IMR-90 (cell line): ENCODE results near the gene JPH3. TPM values are rescaled to one million over a fixed set of nuclear protein-coding genes. Genes with fewer than 3 reads are reported as not detected.

Experiments
- ATAC-seq: fragments of 200-7000 bp; cut with Tn5 transposase; 2 replicates; pipeline ENCODE4 v1.9.1; 2020; ENCODE audit warnings: low read depth, mild to moderate bottlenecking, moderate library complexity
- BruUV-seq: library from RNA; stranded (reverse); fragments of 400-500 nt; replicated peaks from 2 replicates; lab custom pipeline; 2021; lab: Mats Ljungman, UMichigan
- CTCF ChIA-PET: fragments of 300-600 bp; formaldehyde crosslinking; extraction: SDS; loops from one replicate; lab custom pipeline; 2021; ENCODE audit warnings: antibody characterized with exemption; lab: Yijun Ruan, JAX
- POLR2A ChIA-PET: fragments of 300-600 bp; sonication (Branson Sonifier 250); formaldehyde crosslinking; loops from one replicate; lab custom pipeline; 2022; ENCODE audit warnings: antibody characterized with exemption; ENCODE audit not compliant: unreplicated experiment; lab: Charles Lee
- DNase-seq: peaks from one replicate; pipeline ENCODE4 v3.0.0; 2013
- H2AFZ ChIP-seq: replicated peaks from 2 replicates; pipeline ENCODE3; 2013; ENCODE audit warnings: low read length, mild to moderate bottlenecking; ENCODE audit not compliant: poor library complexity
- H2AK5ac ChIP-seq: 2 replicates; pipeline ENCODE4 v1.6.1; 2013; ENCODE audit warnings: low read depth, low read length, inconsistent platforms
- H2AK9ac ChIP-seq: replicated peaks from 2 replicates; pipeline ENCODE3; 2013; ENCODE audit warnings: mild to moderate bottlenecking, low read depth, low read length, moderate library complexity; ENCODE audit not compliant: poor library complexity
- H2BK120ac ChIP-seq: 2 replicates; pipeline ENCODE4 v1.6.1; 2013; ENCODE audit warnings: low read depth, low read length, inconsistent platforms
- H2BK15ac ChIP-seq: 3 replicates; pipeline ENCODE4 v1.6.1; 2013; ENCODE audit warnings: low read depth, low read length, inconsistent platforms
- H2BK20ac ChIP-seq: 2 replicates; pipeline ENCODE4 v1.6.1; 2013; ENCODE audit warnings: low read depth, mild to moderate bottlenecking, inconsistent platforms, low read length, moderate library complexity
- H2BK5ac ChIP-seq: 2 replicates; pipeline ENCODE4 v1.6.1; 2013; ENCODE audit warnings: mild to moderate bottlenecking, low read depth, low read length, inconsistent platforms; ENCODE audit not compliant: poor library complexity, severe bottlenecking
- H3K14ac ChIP-seq: replicated peaks from 2 replicates; pipeline ENCODE4 v1.6.1; 2013; ENCODE audit warnings: low read depth, low read length, inconsistent platforms
- H3K18ac ChIP-seq: 2 replicates; pipeline ENCODE4 v1.6.1; 2013; ENCODE audit warnings: low read depth, low read length, control low read depth
- H3K23ac ChIP-seq: 2 replicates; pipeline ENCODE4 v1.6.1; 2013; ENCODE audit warnings: low read depth, low read length, inconsistent platforms
- H3K27ac ChIP-seq: 2 replicates; pipeline ENCODE4 v1.5.1; 2013; ENCODE audit warnings: mild to moderate bottlenecking, control low read depth, low read length; ENCODE audit not compliant: insufficient read depth
- H3K27me3 ChIP-seq: 2 replicates; pipeline ENCODE4 v1.6.1; 2013; ENCODE audit warnings: low read length; ENCODE audit not compliant: control insufficient read depth, insufficient read depth
- H3K36me3 ChIP-seq: 2 replicates; pipeline ENCODE4 v1.6.1; 2013; ENCODE audit warnings: low read length, mixed read lengths; ENCODE audit not compliant: control insufficient read depth, insufficient read depth
- H3K4ac ChIP-seq: 2 replicates; pipeline ENCODE4 v1.6.1; 2013; ENCODE audit warnings: low read depth, low read length, inconsistent platforms
- H3K4me1 ChIP-seq: 2 replicates; pipeline ENCODE4 v1.6.1; 2013; ENCODE audit warnings: low read length, mixed read lengths; ENCODE audit not compliant: control insufficient read depth, insufficient read depth
- H3K4me2 ChIP-seq: 2 replicates; pipeline ENCODE4 v1.6.1; 2013; ENCODE audit warnings: low read depth, mild to moderate bottlenecking, control low read depth, low read length, moderate library complexity
- H3K4me3 ChIP-seq: 2 replicates; pipeline ENCODE4 v1.5.1; 2013; ENCODE audit warnings: low read depth, mild to moderate bottlenecking, control low read depth, low read length, moderate library complexity; ENCODE audit not compliant: insufficient read depth
- H3K56ac ChIP-seq: 2 replicates; pipeline ENCODE4 v1.6.1; 2013; ENCODE audit warnings: low read length, inconsistent platforms; ENCODE audit not compliant: insufficient read depth; ENCODE audit errors: extremely low read depth
- H3K79me1 ChIP-seq, 2 experiments: 2 replicates each; pipeline ENCODE4 v1.6.1; 2013; ENCODE audit warnings: low read length in 2 of 2, inconsistent platforms in 1 of 2, low read depth in 1 of 2
- H3K9ac ChIP-seq: 2 replicates; pipeline ENCODE4 v1.6.1; 2013; ENCODE audit warnings: low read depth, low read length, control low read depth
- H3K9me1 ChIP-seq: 2 replicates; pipeline ENCODE4 v1.6.1; 2013; ENCODE audit warnings: low read length, inconsistent platforms; ENCODE audit not compliant: insufficient read depth
- H3K9me3 ChIP-seq: 2 replicates; pipeline ENCODE4 v1.6.1; 2013; ENCODE audit warnings: low read length; ENCODE audit not compliant: control insufficient read depth, insufficient read depth
- H4K20me1 ChIP-seq: 2 replicates; pipeline ENCODE4 v1.6.1; 2013; ENCODE audit warnings: low read length, inconsistent platforms; ENCODE audit not compliant: insufficient read depth
- H4K5ac ChIP-seq: 2 replicates; pipeline ENCODE4 v1.6.1; 2013; ENCODE audit warnings: mild to moderate bottlenecking, low read depth, low read length, control low read depth
- H4K8ac ChIP-seq, 2 experiments: 2 replicates each; pipeline ENCODE4 v1.6.1; 2013; ENCODE audit warnings: low read depth in 2 of 2, low read length in 2 of 2, control low read depth in 1 of 2, inconsistent platforms in 1 of 2
- H4K91ac ChIP-seq: 2 replicates; pipeline ENCODE4 v1.6.1; 2013; ENCODE audit warnings: low read depth, low read length, inconsistent platforms; ENCODE audit not compliant: insufficient read depth
- BHLHE40 ChIP-seq: fragments of 150-350 bp; IDR thresholded peaks from 2 replicates; pipeline ENCODE4 v1.6.1; 2016; ENCODE audit warnings: mild to moderate bottlenecking, low read depth, low read length
- CEBPB ChIP-seq: IDR thresholded peaks from 2 replicates; pipeline ENCODE4 v1.6.1; 2012; ENCODE audit warnings: low read depth, low read length, improper control_type of control experiment
- CHD1 ChIP-seq: IDR thresholded peaks from 2 replicates; pipeline ENCODE4 v1.6.1; 2012; ENCODE audit warnings: low read depth, low read length, improper control_type of control experiment
- CTCF ChIP-seq: conservative IDR thresholded peaks from 2 replicates; pipeline ENCODE4 v1.5.1; 2012; ENCODE audit warnings: mild to moderate bottlenecking, low read depth, low read length, improper control_type of control experiment
- FOS ChIP-seq: fragments of 150-350 bp; IDR thresholded peaks from 2 replicates; pipeline ENCODE4 v1.6.1; 2016; ENCODE audit warnings: low read depth, low read length
- MAFK ChIP-seq: IDR thresholded peaks from 2 replicates; pipeline ENCODE4 v1.6.1; 2012; ENCODE audit warnings: low read depth, low read length, improper control_type of control experiment
- MAZ ChIP-seq: IDR thresholded peaks from 2 replicates; pipeline ENCODE4 v1.6.1; 2012; ENCODE audit warnings: low read depth, mild to moderate bottlenecking, low read length, improper control_type of control experiment, moderate library complexity, borderline replicate concordance
- MXI1 ChIP-seq: IDR thresholded peaks from 2 replicates; pipeline ENCODE4 v1.6.1; 2012; ENCODE audit warnings: low read depth, mild to moderate bottlenecking, low read length, moderate library complexity, borderline replicate concordance
- NFE2L2 ChIP-seq: fragments of 150-350 bp; IDR thresholded peaks from 2 replicates; pipeline ENCODE4 v1.6.1; 2016; ENCODE audit warnings: low read depth, mild to moderate bottlenecking, low read length
- POLR2A ChIP-seq: IDR thresholded peaks from 2 replicates; pipeline ENCODE4 v1.6.1; 2012; ENCODE audit warnings: mild to moderate bottlenecking, low read depth, low read length
- RAD21 ChIP-seq: IDR thresholded peaks from 2 replicates; pipeline ENCODE4 v1.6.1; 2012; ENCODE audit warnings: low read length, improper control_type of control experiment
- RCOR1 ChIP-seq: IDR thresholded peaks from 2 replicates; pipeline ENCODE4 v1.6.1; 2012; ENCODE audit warnings: mild to moderate bottlenecking, low read length, improper control_type of control experiment; ENCODE audit not compliant: insufficient replicate concordance
- RFX5 ChIP-seq: IDR thresholded peaks from 2 replicates; pipeline ENCODE4 v1.8.0; 2012; ENCODE audit warnings: low read depth, mild to moderate bottlenecking, low read length, moderate library complexity
- SMC3 ChIP-seq: fragments of 150-350 bp; IDR thresholded peaks from 2 replicates; pipeline ENCODE4 v1.6.1; 2016; ENCODE audit warnings: low read depth, mild to moderate bottlenecking, antibody characterized with exemption, low read length, moderate library complexity
- USF2 ChIP-seq: fragments of 150-350 bp; IDR thresholded peaks from 2 replicates; pipeline ENCODE4 v1.6.1; 2017; ENCODE audit warnings: mild to moderate bottlenecking, antibody characterized with exemption, low read length, low read depth
- WGBS, 2 experiments: methylation state at CpG; one replicate each; pipeline versions ENCODE4 v1.1.5 to v1.1.7; 2013; ENCODE audit warnings: missing lambda C conversion rate in 2 of 2; ENCODE audit not compliant: insufficient read length in 1 of 2; ENCODE audit errors: extremely low coverage in 2 of 2; 5-methylcytosine and 5-hydroxymethylcytosine counted together
- dilution Hi-C: fragments of 300-500 bp; cut with HindIII; formaldehyde crosslinking; loops from one replicate; pipeline ENCODE4 v1.14.3; 2018; ENCODE audit warnings: low sequenced_read_pairs; ENCODE audit not compliant: unreplicated experiment
- in situ Hi-C: fragments of 300-500 bp; cut with MboI; formaldehyde crosslinking; loops from 3 replicates; pipeline ENCODE4 v1.14.3; 2019; ENCODE audit warnings: low sequenced_read_pairs, inconsistent platforms, mixed read lengths
- intact Hi-C: fragments of 100-400 bp; cut with micrococcal nuclease; formaldehyde crosslinking; loops from 2 replicates; pipeline ENCODE4 v1.10.0; 2022
- polyA plus RNA-seq, 3 experiments: library from polyadenylated mRNA; depleted of rRNA; stranded (reverse); fragments of >200 nt; gene quantifications; 2 replicates each; pipeline ENCODE4 v1.2.3, GENCODE V29; 2012; ENCODE audit warnings: low replicate concordance in 1 of 3
- total RNA-seq: library from RNA; depleted of rRNA; stranded (reverse); fragments of >200 nt; gene quantifications from 2 replicates; pipeline ENCODE4 v1.2.3, GENCODE V29; 2012
- TF ChIP-seq, protein P1 (sequence below): fragments of 150-350 bp; IDR thresholded peaks from 2 replicates; pipeline ENCODE4 v1.6.1; 2016; ENCODE audit warnings: low read depth, mild to moderate bottlenecking, low read length, moderate library complexity, borderline replicate concordance

The JPH3 gene
- total and polyA plus RNA-seq, 2 of the 4 experiments (the other 2 are of a cell fraction), result 0.03 TPM; not detected in 1

GRCh38 chr16:87621976-87622713 lies 19.8 kb downstream of the JPH3 start:
- Histone ChIP-seq H2AFZ (no peak overlapping the region), H3K56ac (no peak overlapping the region), H2BK20ac (no peak overlapping the region), H3K23ac (no peak overlapping the region), H2BK120ac (no peak overlapping the region), H2AK5ac (no peak overlapping the region), H4K5ac (no peak overlapping the region), H3K79me1 (no peaks in the 10 kb centered on the region), H3K4me3 (no peak overlapping the region), H2BK5ac (no peak overlapping the region), H3K4ac (no peak overlapping the region), H2BK15ac (no peak overlapping the region), H3K27me3 (peaks cover 65% of the 10 kb centered on the region), H3K36me3 (no peaks in the 10 kb centered on the region), H2AK9ac (no peak overlapping the region), H4K20me1 (no peaks in the 10 kb centered on the region), H3K18ac (no peak overlapping the region), H4K91ac (no peak overlapping the region), H3K9me1 (no peaks in the 10 kb centered on the region), H3K4me2 (no peak overlapping the region), H3K27ac (no peak overlapping the region), H4K8ac (no peak overlapping the region), H3K9me3 (no peaks in the 10 kb centered on the region), H3K4me1 (no peaks in the 10 kb centered on the region), H3K14ac (no peak overlapping the region), H3K9ac (no peak overlapping the region)
- in situ Hi-C loops (no loop called here), dilution Hi-C loops (no loop called here), intact Hi-C loops (no loop called here)
- ChIA-PET POLR2A (no interaction called here), CTCF (no interaction called here)
- no TSS peak for BruUV-seq
- DNase-seq (no peak), ATAC-seq (no peak)
- no peak for TF ChIP-seq NFE2L2
- no peak for TF ChIP-seq CEBPB
- no peak for TF ChIP-seq MAFK
- no peak for TF ChIP-seq RFX5
- TF ChIP-seq, protein P1, sequence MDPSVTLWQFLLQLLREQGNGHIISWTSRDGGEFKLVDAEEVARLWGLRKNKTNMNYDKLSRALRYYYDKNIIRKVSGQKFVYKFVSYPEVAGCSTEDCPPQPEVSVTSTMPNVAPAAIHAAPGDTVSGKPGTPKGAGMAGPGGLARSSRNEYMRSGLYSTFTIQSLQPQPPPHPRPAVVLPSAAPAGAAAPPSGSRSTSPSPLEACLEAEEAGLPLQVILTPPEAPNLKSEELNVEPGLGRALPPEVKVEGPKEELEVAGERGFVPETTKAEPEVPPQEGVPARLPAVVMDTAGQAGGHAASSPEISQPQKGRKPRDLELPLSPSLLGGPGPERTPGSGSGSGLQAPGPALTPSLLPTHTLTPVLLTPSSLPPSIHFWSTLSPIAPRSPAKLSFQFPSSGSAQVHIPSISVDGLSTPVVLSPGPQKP, result no peak
- TF ChIP-seq RAD21, result no peak
- no peak for TF ChIP-seq CTCF
- TF ChIP-seq MXI1, result no peak
- TF ChIP-seq CHD1, result no peak
- TF ChIP-seq MAZ, result no peak
- no peak for TF ChIP-seq FOS
- TF ChIP-seq USF2, result no peak
- no peak for TF ChIP-seq POLR2A
- TF ChIP-seq BHLHE40, result no peak
- TF ChIP-seq RCOR1, result no peak
- no peak for TF ChIP-seq SMC3
- no CpG with 5 or more reads among the region's 15 CpGs for WGBS, 2 experiments
